Spleen (tissue), 7 donors: Measurements from ENCODE around the gene VSX1.
A peak's percentile ranks its signal among the peaks of the same experiment; 100 is the strongest.

Experiments
- CTCF ChIP-seq, 11 experiments: fragments of 200-600 bp in 7 of 11; fragments of 450-650 bp in 4 of 11; sonication (generic) in 4 of 11; IDR thresholded peaks in 8 of 11; conservative IDR thresholded peaks in 3 of 11; 1 replicate in 7 of 11; 2 replicates in 4 of 11; pipeline versions ENCODE4 v1.4.0 to v1.8.0; 2016 to 2021; ENCODE audit warnings: antibody characterized with exemption in 11 of 11, inconsistent platforms in 4 of 11, mild to moderate bottlenecking in 1 of 11
- POLR2AphosphoS5 ChIP-seq, 3 donors: sonication (generic); formaldehyde crosslinking; IDR thresholded peaks; one replicate each; pipeline ENCODE4 v1.5.1; 2017; ENCODE audit warnings: antibody characterized with exemption in 3 of 3
- donor health status: DM: no; HTN: no; CAD: no; lungs with moderate emphysema.
- donor health status: DM: no; HTN: no; CAD: no.
- donor health status: DM: no; HTN: no; CAD: no.

- TF ChIP-seq POLR2AphosphoS5 (IDR thresholded peaks at IDR 0.05) (no peak), CTCF (IDR thresholded peaks at IDR 0.05 in 8 of 11, conservative IDR thresholded peaks at IDR 0.05 in 3 of 11) (peak; percentile 70 to 91 (median 83))
These were observed 16.2 kb downstream of the VSX1 start for GRCh38 chr20:25065625-25066338.
